HEK293 (cell line): Measurements from ENCODE around the gene ZNF776.

ENCODE experiments used
- CTCF ChIA-PET: fragments of 350-600 bp; formaldehyde crosslinking; extraction: SDS; loops from one replicate; lab custom pipeline; 2021; ENCODE audit warnings: antibody characterized with exemption; lab: Yijun Ruan, JAX
- POLR2A ChIA-PET: fragments of 300-600 bp; formaldehyde crosslinking; extraction: SDS; loops from one replicate; lab custom pipeline; 2020; ENCODE audit warnings: antibody characterized with exemption, inconsistent platforms; lab: Yijun Ruan, JAX
- H3K27ac ChIP-seq: fragments of 200-500 bp; sonication (Bioruptor generic); 2 replicates; pipeline ENCODE4 v1.5.1; 2014; ENCODE audit warnings: low read depth, low read length, control low read depth, inconsistent platforms; ENCODE audit errors: extremely low read depth
- H3K36me3 ChIP-seq, 2 experiments: fragments of 200-500 bp in 1 of 2; sonication (Bioruptor generic) in 1 of 2; 1 replicate in 1 of 2; 2 replicates in 1 of 2; pipeline ENCODE4 v1.5.1; 2014 to 2017; ENCODE audit warnings: inconsistent platforms in 2 of 2, low read length in 2 of 2; ENCODE audit not compliant: control insufficient read depth in 2 of 2, insufficient read depth in 1 of 2
- H3K4me1 ChIP-seq: fragments of 200-500 bp; sonication (Bioruptor generic); 2 replicates; pipeline ENCODE4 v1.5.1; 2014; ENCODE audit warnings: mild to moderate bottlenecking, low read length, inconsistent platforms; ENCODE audit not compliant: control insufficient read depth, insufficient read depth
- H3K4me3 ChIP-seq: 2 replicates; pipeline ENCODE4 v1.5.1; 2011; ENCODE audit warnings: low read depth, mild to moderate bottlenecking, control low read depth, low read length, moderate library complexity
- H3K9me3 ChIP-seq: fragments of 200-500 bp; sonication (Bioruptor generic); 2 replicates; pipeline ENCODE4 v1.5.1; 2014; ENCODE audit warnings: low read depth, low read length, inconsistent platforms; ENCODE audit not compliant: control insufficient read depth, insufficient read depth
- EGR2 ChIP-seq: fragments of 450-650 bp; formaldehyde crosslinking; IDR thresholded peaks from 2 replicates; pipeline ENCODE4 v1.5.1; 2016; ENCODE audit warnings: low read depth, missing biosample characterization, missing genetic modification characterization
- RBAK ChIP-seq: fragments of 450-650 bp; formaldehyde crosslinking; IDR thresholded peaks from 2 replicates; pipeline ENCODE4 v1.5.1; 2016; ENCODE audit warnings: missing biosample characterization, missing genetic modification characterization
- SETDB1 ChIP-seq: IDR thresholded peaks from one replicate; pipeline ENCODE4 v1.6.1; 2017; ENCODE audit warnings: mild to moderate bottlenecking, low read length, moderate library complexity, mixed read lengths; ENCODE audit not compliant: insufficient read length
- WT1 ChIP-seq: fragments of 450-650 bp; formaldehyde crosslinking; IDR thresholded peaks from 2 replicates; pipeline ENCODE4 v1.5.1; 2016; ENCODE audit warnings: missing biosample characterization, missing genetic modification characterization
- ZFHX2 ChIP-seq: fragments of 450-650 bp; formaldehyde crosslinking; conservative IDR thresholded peaks from 2 replicates; pipeline ENCODE4 v1.5.1; 2016; ENCODE audit warnings: missing biosample characterization, missing genetic modification characterization
- ZNF133 ChIP-seq: fragments of 450-650 bp; formaldehyde crosslinking; IDR thresholded peaks from 2 replicates; pipeline ENCODE4 v1.5.1; 2016; ENCODE audit warnings: missing biosample characterization, missing genetic modification characterization
- ZNF146 ChIP-seq: fragments of 450-650 bp; formaldehyde crosslinking; IDR thresholded peaks from 2 replicates; pipeline ENCODE4 v1.5.1; 2016; ENCODE audit warnings: missing biosample characterization, missing genetic modification characterization
- ZNF157 ChIP-seq: fragments of 450-650 bp; formaldehyde crosslinking; IDR thresholded peaks from 2 replicates; pipeline ENCODE4 v1.5.1; 2016; ENCODE audit warnings: missing biosample characterization, missing genetic modification characterization
- ZNF23 ChIP-seq: fragments of 450-650 bp; formaldehyde crosslinking; IDR thresholded peaks from 2 replicates; pipeline ENCODE4 v1.5.1; 2016; ENCODE audit warnings: missing biosample characterization, missing genetic modification characterization, borderline replicate concordance
- ZNF274 ChIP-seq, 2 experiments: fragments of 200-500 bp in 1 of 2; fragments of 450-650 bp in 1 of 2; sonication (Bioruptor generic) in 1 of 2; formaldehyde crosslinking in 1 of 2; IDR thresholded peaks; 2 replicates each; pipeline versions ENCODE4 v1.5.1 to v1.6.1; 2014 to 2016; ENCODE audit warnings: borderline replicate concordance in 1 of 2, inconsistent platforms in 1 of 2, low read length in 1 of 2, missing biosample characterization in 1 of 2, missing genetic modification characterization in 1 of 2
- ZNF394 ChIP-seq: fragments of 450-650 bp; formaldehyde crosslinking; IDR thresholded peaks from 2 replicates; pipeline ENCODE4 v1.5.1; 2016; ENCODE audit warnings: missing biosample characterization, missing genetic modification characterization, mild to moderate bottlenecking, moderate library complexity, borderline replicate concordance
- ZNF433 ChIP-seq: fragments of 450-650 bp; formaldehyde crosslinking; IDR thresholded peaks from 2 replicates; pipeline ENCODE4 v1.5.1; 2016; ENCODE audit warnings: missing biosample characterization, missing genetic modification characterization, low read depth
- ZNF48 ChIP-seq: fragments of 450-650 bp; formaldehyde crosslinking; IDR thresholded peaks from 2 replicates; pipeline ENCODE4 v1.5.1; 2016; ENCODE audit warnings: missing biosample characterization, missing genetic modification characterization
- ZNF501 ChIP-seq: fragments of 450-650 bp; formaldehyde crosslinking; IDR thresholded peaks from 2 replicates; pipeline ENCODE4 v1.5.1; 2016; ENCODE audit warnings: missing biosample characterization, missing genetic modification characterization
- ZNF530 ChIP-seq: fragments of 450-650 bp; formaldehyde crosslinking; IDR thresholded peaks from 2 replicates; pipeline ENCODE4 v1.5.1; 2016; ENCODE audit warnings: low read depth, missing biosample characterization, missing genetic modification characterization
- ZNF549 ChIP-seq: fragments of 450-650 bp; IDR thresholded peaks from 2 replicates; pipeline ENCODE4 v1.5.1; 2018; ENCODE audit warnings: missing biosample characterization, missing genetic modification characterization, mild to moderate bottlenecking, inconsistent platforms, moderate library complexity
- ZNF560 ChIP-seq: fragments of 450-650 bp; formaldehyde crosslinking; IDR thresholded peaks from 2 replicates; pipeline ENCODE4 v1.5.1; 2017; ENCODE audit warnings: missing biosample characterization, missing genetic modification characterization, borderline replicate concordance
- ZNF791 ChIP-seq: fragments of 450-650 bp; formaldehyde crosslinking; IDR thresholded peaks from 2 replicates; pipeline ENCODE4 v1.5.1; 2016; ENCODE audit warnings: missing biosample characterization, missing genetic modification characterization
- ZXDB ChIP-seq: fragments of 450-650 bp; formaldehyde crosslinking; IDR thresholded peaks from 2 replicates; pipeline ENCODE4 v1.5.1; 2016; ENCODE audit warnings: missing biosample characterization, missing genetic modification characterization
- TF ChIP-seq, protein P1 (sequence below): fragments of 450-650 bp; formaldehyde crosslinking; IDR thresholded peaks from 2 replicates; pipeline ENCODE4 v1.5.1; 2016; ENCODE audit warnings: missing biosample characterization, missing genetic modification characterization
- TF ChIP-seq, protein P2 (sequence below): fragments of 450-650 bp; formaldehyde crosslinking; IDR thresholded peaks from 2 replicates; pipeline ENCODE4 v1.5.1; 2016; ENCODE audit warnings: missing biosample characterization, missing genetic modification characterization, low read depth
- TF ChIP-seq, protein P3 (sequence below): fragments of 450-650 bp; formaldehyde crosslinking; optimal IDR thresholded peaks from 2 replicates; pipeline ENCODE3; 2016; ENCODE audit warnings: missing biosample characterization, mild to moderate bottlenecking, missing genetic modification characterization
- TF ChIP-seq, protein P4 (sequence below): fragments of 450-650 bp; formaldehyde crosslinking; IDR thresholded peaks from 2 replicates; pipeline ENCODE4 v1.5.1; 2016; ENCODE audit warnings: missing biosample characterization, missing genetic modification characterization
- TF ChIP-seq, protein P5 (sequence below): IDR thresholded peaks from 2 replicates; pipeline ENCODE4 v1.6.1; 2011; ENCODE audit warnings: mild to moderate bottlenecking, low read depth, low read length, borderline replicate concordance

Gene ZNF776

DNA sequence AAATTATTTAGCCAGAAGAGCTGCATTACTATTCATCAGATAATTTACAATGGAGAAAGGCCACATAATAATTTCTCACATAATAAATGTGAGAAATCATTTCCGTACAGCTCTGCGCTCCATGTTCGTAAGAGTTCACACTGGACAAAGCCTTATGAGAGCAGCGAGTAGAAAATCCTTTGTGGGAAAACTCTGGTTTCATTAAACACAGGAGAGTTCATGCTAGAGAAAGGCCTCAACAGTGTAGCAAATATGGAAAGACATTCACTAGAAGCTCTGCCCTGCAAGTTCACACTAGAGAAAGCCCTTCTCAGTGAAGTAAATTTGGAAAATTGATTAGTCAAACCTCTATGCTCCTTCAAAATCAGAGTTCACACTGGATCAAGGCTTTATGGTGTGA lies 8.4 kb downstream of the ZNF776 start:
- POLR2A ChIA-PET, result no interaction called here
- Histone ChIP-seq H3K4me1 (no peaks in the 10 kb centered on the region), H3K36me3 (peaks cover 79 to 99% of the 10 kb centered on the region in 2 experiments), H3K4me3 (no peak overlapping the region), H3K9me3 (peaks cover 12% of the 10 kb centered on the region), H3K27ac (no peak overlapping the region)
- CTCF ChIA-PET, result no interaction called here
- TF ChIP-seq SETDB1 (peak; percentile 73), ZNF274 (IDR thresholded peaks at IDR 0.05; ENCODE audit: low read length) (no peak), ZNF274 (tag by site-specific recombination; IDR thresholded peaks at IDR 0.05; ENCODE audit: borderline replicate concordance) (no peak)
- TF ChIP-seq, protein P1, sequence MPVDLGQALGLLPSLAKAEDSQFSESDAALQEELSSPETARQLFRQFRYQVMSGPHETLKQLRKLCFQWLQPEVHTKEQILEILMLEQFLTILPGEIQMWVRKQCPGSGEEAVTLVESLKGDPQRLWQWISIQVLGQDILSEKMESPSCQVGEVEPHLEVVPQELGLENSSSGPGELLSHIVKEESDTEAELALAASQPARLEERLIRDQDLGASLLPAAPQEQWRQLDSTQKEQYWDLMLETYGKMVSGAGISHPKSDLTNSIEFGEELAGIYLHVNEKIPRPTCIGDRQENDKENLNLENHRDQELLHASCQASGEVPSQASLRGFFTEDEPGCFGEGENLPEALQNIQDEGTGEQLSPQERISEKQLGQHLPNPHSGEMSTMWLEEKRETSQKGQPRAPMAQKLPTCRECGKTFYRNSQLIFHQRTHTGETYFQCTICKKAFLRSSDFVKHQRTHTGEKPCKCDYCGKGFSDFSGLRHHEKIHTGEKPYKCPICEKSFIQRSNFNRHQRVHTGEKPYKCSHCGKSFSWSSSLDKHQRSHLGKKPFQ (tag by site-specific recombination), result 0 out of 2 replicates have a peak, but pooled peaks have one; percentile 15

DNA sequence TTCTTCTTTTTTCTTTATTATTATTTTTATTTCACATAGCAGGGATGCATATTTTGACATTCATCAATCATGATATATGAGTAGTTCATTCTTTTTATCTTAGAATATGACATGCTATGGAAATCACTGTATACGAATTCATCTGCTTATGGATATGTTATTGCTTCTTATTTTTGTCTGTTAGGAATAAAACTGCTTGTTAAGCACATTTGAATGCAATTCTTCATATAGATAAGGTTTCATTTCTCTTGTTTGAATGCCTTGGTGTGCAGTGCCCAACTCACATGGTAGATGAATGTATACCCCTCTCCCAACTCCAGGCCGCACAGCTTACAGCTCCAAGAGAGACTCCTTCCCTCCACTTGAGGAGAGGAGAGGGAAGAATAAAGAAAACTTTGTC lies 11.3 kb downstream of the ZNF776 start:
- ChIA-PET POLR2A (interaction anchor here (3.1 kb wide), 1 partner anchor 11 kb away, joined by 11 read pairs; the partner anchor contains the start of gene ZNF586), CTCF (no interaction called here)
- Histone ChIP-seq H3K4me3 (no peak overlapping the region), H3K9me3 (peaks cover 8% of the 10 kb centered on the region), H3K36me3 (peaks cover 66 to 79% of the 10 kb centered on the region in 2 experiments), H3K27ac (no peak overlapping the region), H3K4me1 (no peaks in the 10 kb centered on the region)
- no peak for TF ChIP-seq ZXDB (tag by site-specific recombination)
- no peak for TF ChIP-seq ZNF133 (tag by site-specific recombination)
- TF ChIP-seq, protein P2, sequence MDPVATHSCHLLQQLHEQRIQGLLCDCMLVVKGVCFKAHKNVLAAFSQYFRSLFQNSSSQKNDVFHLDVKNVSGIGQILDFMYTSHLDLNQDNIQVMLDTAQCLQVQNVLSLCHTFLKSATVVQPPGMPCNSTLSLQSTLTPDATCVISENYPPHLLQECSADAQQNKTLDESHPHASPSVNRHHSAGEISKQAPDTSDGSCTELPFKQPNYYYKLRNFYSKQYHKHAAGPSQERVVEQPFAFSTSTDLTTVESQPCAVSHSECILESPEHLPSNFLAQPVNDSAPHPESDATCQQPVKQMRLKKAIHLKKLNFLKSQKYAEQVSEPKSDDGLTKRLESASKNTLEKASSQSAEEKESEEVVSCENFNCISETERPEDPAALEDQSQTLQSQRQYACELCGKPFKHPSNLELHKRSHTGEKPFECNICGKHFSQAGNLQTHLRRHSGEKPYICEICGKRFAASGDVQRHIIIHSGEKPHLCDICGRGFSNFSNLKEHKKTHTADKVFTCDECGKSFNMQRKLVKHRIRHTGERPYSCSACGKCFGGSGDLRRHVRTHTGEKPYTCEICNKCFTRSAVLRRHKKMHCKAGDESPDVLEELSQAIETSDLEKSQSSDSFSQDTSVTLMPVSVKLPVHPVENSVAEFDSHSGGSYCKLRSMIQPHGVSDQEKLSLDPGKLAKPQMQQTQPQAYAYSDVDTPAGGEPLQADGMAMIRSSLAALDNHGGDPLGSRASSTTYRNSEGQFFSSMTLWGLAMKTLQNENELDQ (tag by site-specific recombination), result no peak
- TF ChIP-seq RBAK (tag by site-specific recombination), result no peak
- TF ChIP-seq, protein P3, sequence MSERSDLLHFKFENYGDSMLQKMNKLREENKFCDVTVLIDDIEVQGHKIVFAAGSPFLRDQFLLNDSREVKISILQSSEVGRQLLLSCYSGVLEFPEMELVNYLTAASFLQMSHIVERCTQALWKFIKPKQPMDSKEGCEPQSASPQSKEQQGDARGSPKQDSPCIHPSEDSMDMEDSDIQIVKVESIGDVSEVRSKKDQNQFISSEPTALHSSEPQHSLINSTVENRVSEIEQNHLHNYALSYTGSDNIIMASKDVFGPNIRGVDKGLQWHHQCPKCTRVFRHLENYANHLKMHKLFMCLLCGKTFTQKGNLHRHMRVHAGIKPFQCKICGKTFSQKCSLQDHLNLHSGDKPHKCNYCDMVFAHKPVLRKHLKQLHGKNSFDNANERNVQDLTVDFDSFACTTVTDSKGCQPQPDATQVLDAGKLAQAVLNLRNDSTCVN, result no peak
- TF ChIP-seq ZNF157 (tag by site-specific recombination), result no peak
- TF ChIP-seq ZFHX2, result no peak
- no peak for TF ChIP-seq WT1 (tag by site-specific recombination)
- no peak for TF ChIP-seq ZNF530 (tag by site-specific recombination)
- TF ChIP-seq ZNF433 (tag by site-specific recombination), result no peak
- TF ChIP-seq ZNF23 (tag by site-specific recombination), result no peak
- TF ChIP-seq ZNF146, result no peak
- TF ChIP-seq ZNF560, result no peak
- no peak for TF ChIP-seq EGR2 (tag by site-specific recombination)

GRCh38 chr19:57759096-57759495 lies 12.5 kb downstream of the ZNF776 start:
- POLR2A ChIA-PET, result interaction anchor here (1.0 to 3.1 kb wide), 2 partner anchors 10 to 56 kb away, joined by 3 to 11 read pairs; partner anchors contain the start of genes ZNF552 and ZNF586
- H3K36me3 ChIP-seq, result peaks cover 58 to 72% of the 10 kb centered on the region in 2 experiments

More at GRCh38 chr19:57759096-57759495, 12.5 kb downstream of the ZNF776 start:
- Histone ChIP-seq H3K9me3 (peaks cover 5% of the 10 kb centered on the region), H3K4me1 (no peaks in the 10 kb centered on the region), H3K4me3 (no peak overlapping the region), H3K27ac (no peak overlapping the region)
- CTCF ChIA-PET, result no interaction called here
- no peak for TF ChIP-seq ZNF549 (tag by site-specific recombination)
- TF ChIP-seq ZNF394, result no peak
- TF ChIP-seq, protein P4, sequence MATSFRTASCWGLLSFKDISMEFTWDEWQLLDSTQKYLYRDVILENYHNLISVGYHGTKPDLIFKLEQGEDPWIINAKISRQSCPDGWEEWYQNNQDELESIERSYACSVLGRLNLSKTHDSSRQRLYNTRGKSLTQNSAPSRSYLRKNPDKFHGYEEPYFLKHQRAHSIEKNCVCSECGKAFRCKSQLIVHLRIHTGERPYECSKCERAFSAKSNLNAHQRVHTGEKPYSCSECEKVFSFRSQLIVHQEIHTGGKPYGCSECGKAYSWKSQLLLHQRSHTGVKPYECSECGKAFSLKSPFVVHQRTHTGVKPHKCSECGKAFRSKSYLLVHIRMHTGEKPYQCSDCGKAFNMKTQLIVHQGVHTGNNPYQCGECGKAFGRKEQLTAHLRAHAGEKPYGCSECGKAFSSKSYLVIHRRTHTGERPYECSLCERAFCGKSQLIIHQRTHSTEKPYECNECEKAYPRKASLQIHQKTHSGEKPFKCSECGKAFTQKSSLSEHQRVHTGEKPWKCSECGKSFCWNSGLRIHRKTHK, result no peak
- TF ChIP-seq ZNF501 (tag by site-specific recombination), result no peak
- TF ChIP-seq ZNF791 (tag by site-specific recombination), result no peak
- TF ChIP-seq ZNF48 (tag by site-specific recombination), result no peak
- TF ChIP-seq, protein P5, sequence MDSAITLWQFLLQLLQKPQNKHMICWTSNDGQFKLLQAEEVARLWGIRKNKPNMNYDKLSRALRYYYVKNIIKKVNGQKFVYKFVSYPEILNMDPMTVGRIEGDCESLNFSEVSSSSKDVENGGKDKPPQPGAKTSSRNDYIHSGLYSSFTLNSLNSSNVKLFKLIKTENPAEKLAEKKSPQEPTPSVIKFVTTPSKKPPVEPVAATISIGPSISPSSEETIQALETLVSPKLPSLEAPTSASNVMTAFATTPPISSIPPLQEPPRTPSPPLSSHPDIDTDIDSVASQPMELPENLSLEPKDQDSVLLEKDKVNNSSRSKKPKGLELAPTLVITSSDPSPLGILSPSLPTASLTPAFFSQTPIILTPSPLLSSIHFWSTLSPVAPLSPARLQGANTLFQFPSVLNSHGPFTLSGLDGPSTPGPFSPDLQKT, result no peak
